Measurements from ENCODE around the gene SDHAF4. TPM values are rescaled to one million over a fixed set of nuclear protein-coding genes. Genes with fewer than 3 reads are reported as not detected.

The SDHAF4 gene
- total RNA-seq (2022; extraction: Qiagen RNA extraction; ENCODE audit: low read depth), result 3.7 to 8.1 TPM (median 4.9 TPM) in 5 replicates

DNA sequence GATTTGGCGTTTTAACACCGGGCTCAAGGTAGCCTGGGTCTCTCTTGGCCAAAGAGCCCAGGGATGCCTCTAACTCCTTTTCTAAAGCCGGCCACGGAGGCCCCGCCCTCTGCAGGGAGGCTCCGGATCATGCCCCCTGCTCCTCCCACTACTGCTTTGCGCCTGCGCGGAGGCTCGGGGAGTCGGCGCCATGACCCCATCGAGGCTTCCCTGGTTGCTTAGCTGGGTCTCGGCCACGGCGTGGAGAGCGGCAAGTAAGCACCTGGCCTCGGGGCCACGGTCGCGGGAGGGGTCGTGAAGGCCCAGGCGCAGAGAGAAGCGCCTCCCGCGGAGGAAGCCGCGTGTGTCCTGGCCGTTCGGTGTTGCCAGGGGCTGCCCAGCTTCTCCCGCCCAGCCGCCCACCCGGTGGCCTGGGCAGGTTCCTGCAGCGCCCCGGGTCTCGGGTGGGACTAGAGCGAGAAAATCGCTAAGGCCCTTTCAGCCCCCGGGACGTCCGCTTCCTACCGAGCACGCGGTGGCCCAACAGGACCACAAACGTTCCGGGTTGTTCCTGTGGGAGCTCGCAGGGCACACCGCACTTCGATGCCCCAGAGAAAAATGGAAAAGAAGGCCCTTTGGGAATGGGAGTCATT is at the start of gene SDHAF4:
Gene SDHAF4, plus strand, starts transcription at position 180 of the 632 bp plus-strand sequence. Its CDS starts 11 bp downstream, at position 191.

Other genes with a start within 250 kb of the SDHAF4 start
- gene FAM135A, start 153.4 kb upstream of the SDHAF4 start, total RNA-seq (2022; extraction: Qiagen RNA extraction; ENCODE audit: low read depth), result 8.6 to 10.1 TPM (median 9.1 TPM) in 5 replicates
- 14.9 to 16.4 TPM (median 15.9 TPM) in 5 replicates for gene SMAP1, start 101.0 kb downstream of the SDHAF4 start, total RNA-seq (2022; extraction: Qiagen RNA extraction; ENCODE audit: low read depth)

Measured in A549 treated with CpdA at 1 μM for 4 hours (cell line).